ENCODE measurements around the gene ARHGAP12.

Gene ARHGAP12

DNA sequence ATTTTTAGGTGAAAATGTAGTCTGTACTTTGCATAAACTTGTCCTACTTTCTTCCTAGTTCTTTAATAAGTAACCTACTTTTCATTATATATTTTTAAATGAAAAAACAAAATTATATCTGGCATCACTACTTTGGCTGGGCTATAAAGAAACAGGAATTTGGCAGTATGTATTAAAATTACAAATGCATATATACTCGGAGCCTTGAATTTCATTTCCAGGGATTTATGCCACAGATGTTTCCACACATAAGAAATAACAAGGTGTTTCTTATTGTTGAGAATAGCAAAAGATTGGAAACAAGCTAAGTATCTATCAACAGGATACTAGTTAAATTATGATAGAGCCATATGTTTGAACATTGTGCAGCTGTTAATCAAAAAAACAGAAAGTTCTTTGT lies 2.2 kb upstream of the ARHGAP12 start:
- Histone ChIP-seq H3K36me3 (ENCODE audit: control insufficient read depth in 1 of 2, insufficient read depth in 2 of 2, low read length in 2 of 2) (peaks cover 0 to 5% of the 10 kb centered on the region in 2 donors), H3K9me3 (ENCODE audit: control insufficient read depth in 1 of 2, low read length in 2 of 2) (no peaks in the 10 kb centered on the region), H3K27me3 (ENCODE audit: low read depth, low read length) (no peaks in the 10 kb centered on the region), H3K4me1 (ENCODE audit: control insufficient read depth in 1 of 2, insufficient read depth in 2 of 2, low read length in 2 of 2) (peaks cover 4 to 18% of the 10 kb centered on the region in 2 donors), H3K27ac (ENCODE audit: low read length) (peak overlapping the region; percentile 92), H3K4me3 (ENCODE audit: low read depth in 1 of 2, low read length in 2 of 2) (no peak overlapping the region)

DNA sequence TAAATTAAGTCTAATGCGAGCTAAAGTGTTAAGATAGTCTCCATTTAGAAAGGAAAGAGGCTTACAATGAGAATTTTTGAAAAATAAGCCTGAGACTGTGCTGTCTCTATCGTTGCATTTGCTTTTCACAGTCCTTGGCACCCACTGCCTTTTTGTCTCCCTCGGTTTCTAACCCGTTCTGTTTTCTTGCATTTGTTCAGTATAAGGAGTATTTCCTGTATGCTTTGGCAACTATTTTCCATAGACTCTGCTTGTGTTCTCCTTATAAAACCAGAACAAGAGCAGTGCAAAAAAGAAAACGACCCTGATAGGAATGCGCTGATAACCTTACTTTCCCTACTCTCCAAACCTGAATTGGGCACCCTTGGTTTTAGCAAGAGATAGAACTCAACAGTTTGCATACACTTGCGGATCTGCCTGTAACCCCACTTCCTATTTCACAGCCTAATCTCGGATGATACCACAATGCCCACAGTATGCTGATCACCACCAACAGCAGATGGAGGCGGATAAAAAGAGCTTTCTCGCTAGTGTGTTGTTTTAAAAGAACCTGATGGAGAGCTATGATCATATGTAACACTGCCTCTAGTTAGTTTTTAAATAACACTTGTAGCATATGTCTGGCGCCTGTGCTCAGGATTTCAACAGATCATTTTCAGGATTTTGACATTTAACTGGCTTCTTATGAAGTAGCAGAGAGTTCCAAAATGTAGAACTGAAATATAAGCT lies 1.6 kb upstream of the ARHGAP12 start:
- Histone ChIP-seq H3K36me3 (ENCODE audit: control insufficient read depth in 1 of 2, insufficient read depth in 2 of 2, low read length in 2 of 2) (peaks cover 0 to 5% of the 10 kb centered on the region in 2 donors), H3K27ac (ENCODE audit: low read length) (peak overlapping the region; percentile 92), H3K4me3 (ENCODE audit: low read depth in 1 of 2, low read length in 2 of 2) (peak overlapping the region; percentile 78 to 97), H3K27me3 (ENCODE audit: low read depth, low read length) (no peaks in the 10 kb centered on the region), H3K4me1 (ENCODE audit: control insufficient read depth in 1 of 2, insufficient read depth in 2 of 2, low read length in 2 of 2) (peaks cover 4 to 19% of the 10 kb centered on the region in 2 donors), H3K9me3 (ENCODE audit: control insufficient read depth in 1 of 2, low read length in 2 of 2) (no peaks in the 10 kb centered on the region)

DNA sequence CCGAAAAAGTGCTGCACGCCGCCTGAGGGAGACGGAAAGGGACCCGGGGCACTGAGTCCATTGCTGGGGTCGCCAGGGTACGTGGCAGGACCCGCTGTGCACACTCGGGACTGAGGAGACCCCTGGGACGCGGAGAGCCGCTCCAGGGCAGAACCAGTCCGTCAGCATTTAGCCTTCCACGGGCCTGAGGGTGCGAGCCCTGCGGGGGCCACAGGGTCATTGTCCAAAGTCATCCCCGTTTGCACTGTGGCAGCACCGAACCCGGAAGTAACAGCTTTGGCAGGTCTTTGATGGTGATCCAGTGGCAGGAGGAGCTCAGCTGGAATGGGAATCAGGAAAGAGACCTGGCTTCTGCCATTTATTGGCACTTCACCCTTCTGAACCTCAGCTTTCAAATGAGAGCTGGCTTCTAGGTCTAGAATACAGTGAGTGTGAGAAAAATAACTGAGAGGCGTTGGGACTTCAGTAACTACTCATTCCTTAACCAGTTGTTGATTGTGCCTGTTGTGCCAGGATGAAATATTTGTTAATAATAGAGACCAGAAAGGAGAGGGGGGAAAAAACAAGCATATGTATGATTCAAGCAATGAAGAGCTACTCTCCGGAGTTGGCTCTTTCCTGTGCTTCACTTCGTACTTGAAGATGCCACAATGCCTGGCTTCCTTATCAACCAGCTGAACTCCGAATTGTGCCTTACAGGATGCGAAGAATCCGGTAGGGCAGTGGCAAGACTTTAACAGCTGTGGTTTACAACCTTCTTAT lies 811 bp upstream of the ARHGAP12 start:
- Histone ChIP-seq H3K4me3 (ENCODE audit: low read depth in 1 of 2, low read length in 2 of 2) (peak overlapping the region; percentile 78 to 97), H3K27ac (ENCODE audit: low read length) (peak overlapping the region; percentile 92), H3K36me3 (ENCODE audit: control insufficient read depth in 1 of 2, insufficient read depth in 2 of 2, low read length in 2 of 2) (peaks cover 0 to 5% of the 10 kb centered on the region in 2 donors), H3K9me3 (ENCODE audit: control insufficient read depth in 1 of 2, low read length in 2 of 2) (no peaks in the 10 kb centered on the region), H3K4me1 (ENCODE audit: control insufficient read depth in 1 of 2, insufficient read depth in 2 of 2, low read length in 2 of 2) (peaks cover 4 to 19% of the 10 kb centered on the region in 2 donors), H3K27me3 (ENCODE audit: low read depth, low read length) (no peaks in the 10 kb centered on the region)

DNA sequence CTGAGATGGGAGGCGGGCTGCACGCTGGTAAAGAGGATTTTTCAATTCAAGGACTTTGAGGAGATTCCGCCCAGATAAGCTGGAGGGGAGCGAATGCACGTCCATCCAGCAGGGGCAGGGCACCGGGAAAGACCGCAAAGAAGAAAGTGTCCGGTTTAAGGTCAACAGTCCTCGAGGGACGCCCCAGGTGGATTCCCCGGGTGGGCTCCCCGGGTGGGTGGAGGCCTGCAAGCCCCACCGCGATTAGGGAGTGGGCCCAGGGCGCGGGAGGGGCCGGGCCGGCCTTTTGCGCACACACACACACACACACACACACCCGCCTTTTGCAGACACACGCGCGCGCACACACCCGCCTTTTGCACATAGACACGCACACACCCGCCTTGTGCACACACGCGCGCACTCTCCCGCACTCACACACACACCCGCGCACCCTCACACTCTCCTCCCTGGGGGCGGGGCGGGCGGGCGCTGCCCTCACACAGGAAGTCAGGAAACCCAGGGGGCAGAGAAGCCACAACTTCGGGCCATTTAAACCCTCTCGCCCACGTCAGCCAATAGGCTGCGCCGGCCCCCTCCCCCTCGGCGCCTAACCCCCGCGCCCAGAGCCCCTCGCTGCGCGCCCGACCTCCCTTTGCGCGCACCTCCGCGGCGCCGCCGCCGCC lies 615 bp downstream of the ARHGAP12 start:
- peaks cover 0 to 5% of the 10 kb centered on the region in 2 donors for H3K36me3 ChIP-seq (ENCODE audit: control insufficient read depth in 1 of 2, insufficient read depth in 2 of 2, low read length in 2 of 2)
- peak overlapping the region; percentile 73 for H3K27ac ChIP-seq (ENCODE audit: low read length)
- H3K9me3 ChIP-seq (ENCODE audit: control insufficient read depth in 1 of 2, low read length in 2 of 2), result no peaks in the 10 kb centered on the region
- peak overlapping the region; percentile 92 to 97 for H3K4me3 ChIP-seq (ENCODE audit: low read depth in 1 of 2, low read length in 2 of 2)
- no peaks in the 10 kb centered on the region for H3K27me3 ChIP-seq (ENCODE audit: low read depth, low read length)
- H3K4me1 ChIP-seq (ENCODE audit: control insufficient read depth in 1 of 2, insufficient read depth in 2 of 2, low read length in 2 of 2), result peaks cover 4 to 19% of the 10 kb centered on the region in 2 donors

DNA sequence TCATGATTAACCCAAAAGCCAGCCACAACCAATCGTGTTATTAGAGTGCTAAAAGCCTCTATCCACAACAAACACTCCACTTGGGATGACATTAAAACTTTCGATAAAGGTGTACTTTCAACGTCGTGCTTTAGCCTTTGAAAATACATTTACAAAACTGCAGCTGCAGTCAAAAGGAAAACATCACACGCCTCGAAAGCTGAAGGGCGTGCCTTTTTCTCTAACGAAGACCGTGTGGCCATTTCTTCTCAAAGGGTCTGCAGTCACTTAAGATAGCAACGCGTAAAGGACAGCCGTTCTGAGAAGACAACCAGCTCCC lies 1.1 kb downstream of the ARHGAP12 start:
- H3K4me1 ChIP-seq (ENCODE audit: control insufficient read depth in 1 of 2, insufficient read depth in 2 of 2, low read length in 2 of 2), result peaks cover 4 to 19% of the 10 kb centered on the region in 2 donors
- H3K9me3 ChIP-seq (ENCODE audit: control insufficient read depth in 1 of 2, low read length in 2 of 2), result no peaks in the 10 kb centered on the region
- H3K27ac ChIP-seq (ENCODE audit: low read length), result peak overlapping the region; percentile 73
- H3K27me3 ChIP-seq (ENCODE audit: low read depth, low read length), result no peaks in the 10 kb centered on the region
- H3K36me3 ChIP-seq (ENCODE audit: control insufficient read depth in 1 of 2, insufficient read depth in 2 of 2, low read length in 2 of 2), result peaks cover 0 to 5% of the 10 kb centered on the region in 2 donors
- H3K4me3 ChIP-seq (ENCODE audit: low read depth in 1 of 2, low read length in 2 of 2), result peak overlapping the region; percentile 92 to 97

DNA sequence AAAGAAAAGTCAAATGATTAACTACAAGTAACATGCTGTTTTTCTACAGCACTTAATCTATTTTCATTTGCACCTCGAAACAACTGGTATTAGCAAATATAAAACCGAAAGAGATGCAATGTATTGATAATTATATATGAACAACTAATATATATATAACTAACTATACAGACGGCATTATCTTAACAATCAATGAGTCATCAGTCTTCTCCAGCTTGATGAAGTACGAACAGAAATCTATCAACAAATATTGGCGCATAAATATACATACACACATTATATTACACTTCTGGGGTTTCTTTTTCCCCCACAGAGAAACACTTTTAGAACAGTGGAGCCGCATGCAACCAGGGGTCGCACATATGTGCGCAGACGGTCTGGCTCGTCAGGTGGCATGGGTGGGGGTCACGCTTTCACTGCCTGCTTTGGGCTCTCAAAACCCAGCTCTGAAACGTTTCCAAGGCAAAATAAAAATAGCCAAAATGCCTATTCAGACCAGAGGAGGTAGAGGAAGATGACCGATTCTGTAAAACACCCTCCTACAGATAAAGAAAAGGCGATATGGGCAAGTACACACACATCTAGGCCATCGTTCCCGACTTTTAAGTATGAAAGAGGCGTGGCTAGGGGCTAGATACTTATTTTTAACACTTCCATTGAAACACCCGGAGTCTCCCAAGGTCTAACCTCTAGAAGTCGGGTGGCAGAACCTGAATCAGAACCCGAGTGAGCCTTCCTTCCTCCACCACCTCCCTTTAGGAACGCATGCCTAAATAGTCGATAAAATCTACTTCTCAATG lies 1.7 kb downstream of the ARHGAP12 start:
- Histone ChIP-seq H3K4me1 (ENCODE audit: control insufficient read depth in 1 of 2, insufficient read depth in 2 of 2, low read length in 2 of 2) (peaks cover 4 to 19% of the 10 kb centered on the region in 2 donors), H3K9me3 (ENCODE audit: control insufficient read depth in 1 of 2, low read length in 2 of 2) (no peaks in the 10 kb centered on the region), H3K4me3 (ENCODE audit: low read depth in 1 of 2, low read length in 2 of 2) (peak overlapping the region; percentile 92 to 97), H3K36me3 (ENCODE audit: control insufficient read depth in 1 of 2, insufficient read depth in 2 of 2, low read length in 2 of 2) (peaks cover 0 to 5% of the 10 kb centered on the region in 2 donors), H3K27me3 (ENCODE audit: low read depth, low read length) (no peaks in the 10 kb centered on the region), H3K27ac (ENCODE audit: low read length) (peak overlapping the region; percentile 73)

DNA sequence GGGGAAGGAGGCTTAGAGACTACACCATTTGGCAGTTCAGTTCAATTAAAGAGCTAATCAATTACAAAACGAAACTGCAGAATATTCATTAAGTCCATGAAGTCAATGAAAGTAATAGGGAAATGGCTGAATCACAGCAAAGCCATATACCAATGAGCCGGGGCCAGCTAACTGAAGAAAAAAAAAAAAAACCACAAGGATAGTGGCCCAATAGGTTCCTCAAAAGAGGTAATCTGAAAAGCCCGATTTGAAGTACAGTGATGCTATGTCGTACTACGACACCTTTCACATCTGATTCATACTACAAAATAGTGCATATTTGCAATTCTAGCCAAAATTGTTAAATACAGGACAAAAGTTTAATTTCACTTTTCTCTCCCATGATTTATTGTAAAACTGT lies 2.5 kb downstream of the ARHGAP12 start:
- no peaks in the 10 kb centered on the region for H3K27me3 ChIP-seq (ENCODE audit: low read depth, low read length)
- peaks cover 0 to 5% of the 10 kb centered on the region in 2 donors for H3K36me3 ChIP-seq (ENCODE audit: control insufficient read depth in 1 of 2, insufficient read depth in 2 of 2, low read length in 2 of 2)
- peak overlapping the region in 1 of 2 donors; percentile 92 for H3K4me3 ChIP-seq (ENCODE audit: low read depth in 1 of 2, low read length in 2 of 2)
- H3K9me3 ChIP-seq (ENCODE audit: control insufficient read depth in 1 of 2, low read length in 2 of 2), result no peaks in the 10 kb centered on the region
- no peak overlapping the region for H3K27ac ChIP-seq (ENCODE audit: low read length)
- H3K4me1 ChIP-seq (ENCODE audit: control insufficient read depth in 1 of 2, insufficient read depth in 2 of 2, low read length in 2 of 2), result peaks cover 4 to 19% of the 10 kb centered on the region in 2 donors

DNA sequence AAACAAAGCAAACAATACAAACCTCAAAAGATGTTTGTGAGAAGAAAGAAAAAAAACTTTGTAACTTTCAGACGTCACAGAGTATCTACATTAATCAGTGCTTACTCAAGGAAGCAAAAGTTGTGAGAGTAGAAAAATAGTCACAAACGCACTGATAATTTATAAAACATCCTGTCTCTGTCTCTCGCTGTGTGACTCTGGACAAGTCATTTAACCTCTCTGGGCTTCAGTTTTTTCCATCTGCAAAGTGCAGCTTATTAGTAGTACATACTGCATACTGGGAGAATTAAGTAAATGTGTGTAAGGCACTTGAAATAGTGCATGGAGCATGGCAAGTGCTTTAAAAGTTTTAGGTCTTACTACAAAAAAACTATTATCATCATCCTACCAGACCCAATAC lies 3.8 kb downstream of the ARHGAP12 start:
- H3K9me3 ChIP-seq (ENCODE audit: control insufficient read depth in 1 of 2, low read length in 2 of 2), result no peaks in the 10 kb centered on the region
- H3K36me3 ChIP-seq (ENCODE audit: control insufficient read depth in 1 of 2, insufficient read depth in 2 of 2, low read length in 2 of 2), result peaks cover 0 to 5% of the 10 kb centered on the region in 2 donors
- H3K27ac ChIP-seq (ENCODE audit: low read length), result no peak overlapping the region
- no peaks in the 10 kb centered on the region for H3K27me3 ChIP-seq (ENCODE audit: low read depth, low read length)
- H3K4me3 ChIP-seq (ENCODE audit: low read depth in 1 of 2, low read length in 2 of 2), result no peak overlapping the region
- peaks cover 0 to 19% of the 10 kb centered on the region in 2 donors for H3K4me1 ChIP-seq (ENCODE audit: control insufficient read depth in 1 of 2, insufficient read depth in 2 of 2, low read length in 2 of 2)

DNA sequence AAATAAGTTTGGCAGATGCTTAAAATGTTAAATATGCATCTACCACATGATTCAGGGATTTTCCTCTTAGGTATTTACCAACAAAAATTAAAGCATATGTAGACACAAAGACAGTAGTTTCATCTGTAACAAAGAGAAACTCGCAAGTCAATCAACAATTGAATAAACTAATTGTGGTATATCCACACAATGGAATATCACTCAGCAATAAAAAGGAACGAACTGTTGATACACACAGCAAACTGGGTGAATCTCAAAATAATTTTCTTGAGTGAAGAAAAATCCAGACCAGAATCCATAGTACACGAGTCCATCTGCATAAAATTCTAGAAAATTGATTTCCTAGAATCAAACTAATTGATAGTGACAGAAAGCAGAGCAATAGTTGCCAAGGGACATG lies 5.2 kb downstream of the ARHGAP12 start:
- Histone ChIP-seq H3K9me3 (ENCODE audit: control insufficient read depth in 1 of 2, low read length in 2 of 2) (no peaks in the 10 kb centered on the region), H3K36me3 (ENCODE audit: control insufficient read depth in 1 of 2, insufficient read depth in 2 of 2, low read length in 2 of 2) (no peaks in the 10 kb centered on the region), H3K27ac (ENCODE audit: low read length) (no peak overlapping the region), H3K27me3 (ENCODE audit: low read depth, low read length) (no peaks in the 10 kb centered on the region), H3K4me1 (ENCODE audit: control insufficient read depth in 1 of 2, insufficient read depth in 2 of 2, low read length in 2 of 2) (peaks cover 0 to 19% of the 10 kb centered on the region in 2 donors), H3K4me3 (ENCODE audit: low read depth in 1 of 2, low read length in 2 of 2) (no peak overlapping the region)

DNA sequence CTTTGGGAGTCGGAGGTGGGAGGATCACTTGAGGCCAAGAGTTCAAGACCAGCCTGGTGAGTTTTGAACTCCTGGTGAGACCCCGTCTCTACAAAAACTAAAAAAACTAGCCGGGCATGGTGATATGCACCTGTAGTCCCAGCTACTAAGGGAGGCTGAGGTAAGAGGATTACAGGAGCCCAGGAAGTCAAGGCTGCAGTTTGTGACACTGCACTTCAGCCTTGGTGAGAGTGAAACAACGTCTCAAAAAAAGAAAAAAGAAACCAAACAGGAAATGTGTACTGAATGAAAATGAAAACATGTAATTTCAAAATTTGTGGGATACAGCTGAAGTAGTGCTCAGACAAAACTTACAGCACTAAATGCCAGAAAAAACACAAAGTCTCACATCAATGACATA lies 7.6 kb downstream of the ARHGAP12 start:
- H3K27ac ChIP-seq (ENCODE audit: low read length), result no peak overlapping the region
- H3K4me3 ChIP-seq (ENCODE audit: low read depth in 1 of 2, low read length in 2 of 2), result no peak overlapping the region
- no peaks in the 10 kb centered on the region for H3K27me3 ChIP-seq (ENCODE audit: low read depth, low read length)
- no peaks in the 10 kb centered on the region for H3K36me3 ChIP-seq (ENCODE audit: control insufficient read depth in 1 of 2, insufficient read depth in 2 of 2, low read length in 2 of 2)
- no peaks in the 10 kb centered on the region for H3K9me3 ChIP-seq (ENCODE audit: control insufficient read depth in 1 of 2, low read length in 2 of 2)
- H3K4me1 ChIP-seq (ENCODE audit: control insufficient read depth in 1 of 2, insufficient read depth in 2 of 2, low read length in 2 of 2), result peaks cover 0 to 2% of the 10 kb centered on the region in 2 donors

DNA sequence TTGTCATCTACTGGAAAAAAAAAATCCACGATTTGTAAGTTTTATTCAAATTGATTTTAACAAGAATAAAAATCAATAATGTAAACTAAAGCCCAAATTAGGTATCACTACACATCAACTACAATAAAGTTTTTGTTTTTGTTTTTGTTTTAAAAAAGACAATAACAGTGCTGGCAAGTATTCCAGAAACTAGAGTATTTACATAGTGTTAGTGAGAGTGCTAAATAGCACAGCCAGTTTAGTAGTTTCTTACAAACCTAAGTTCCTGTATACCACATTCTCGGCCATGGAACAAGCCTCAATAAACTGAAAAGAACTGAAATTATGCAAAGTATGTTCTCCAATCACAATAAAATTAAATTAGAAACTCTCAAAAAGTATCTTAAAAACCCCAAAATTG lies 8.1 kb downstream of the ARHGAP12 start:
- H3K4me1 ChIP-seq (ENCODE audit: control insufficient read depth in 1 of 2, insufficient read depth in 2 of 2, low read length in 2 of 2), result no peaks in the 10 kb centered on the region
- H3K36me3 ChIP-seq (ENCODE audit: control insufficient read depth in 1 of 2, insufficient read depth in 2 of 2, low read length in 2 of 2), result no peaks in the 10 kb centered on the region
- no peak overlapping the region for H3K4me3 ChIP-seq (ENCODE audit: low read depth in 1 of 2, low read length in 2 of 2)
- H3K9me3 ChIP-seq (ENCODE audit: control insufficient read depth in 1 of 2, low read length in 2 of 2), result no peaks in the 10 kb centered on the region
- H3K27ac ChIP-seq (ENCODE audit: low read length), result no peak overlapping the region
- H3K27me3 ChIP-seq (ENCODE audit: low read depth, low read length), result no peaks in the 10 kb centered on the region

Measured in muscle layer of duodenum (tissue), 2 donors.